ENCODE results near the gene KLHL5. TPM values are rescaled to one million over a fixed set of nuclear protein-coding genes. Genes with fewer than 3 reads are reported as not detected.

KLHL5 gene
- total and polyA plus RNA-seq, 4 donors = 14.2 to 65.4 (median 25.6) TPM

DNA sequence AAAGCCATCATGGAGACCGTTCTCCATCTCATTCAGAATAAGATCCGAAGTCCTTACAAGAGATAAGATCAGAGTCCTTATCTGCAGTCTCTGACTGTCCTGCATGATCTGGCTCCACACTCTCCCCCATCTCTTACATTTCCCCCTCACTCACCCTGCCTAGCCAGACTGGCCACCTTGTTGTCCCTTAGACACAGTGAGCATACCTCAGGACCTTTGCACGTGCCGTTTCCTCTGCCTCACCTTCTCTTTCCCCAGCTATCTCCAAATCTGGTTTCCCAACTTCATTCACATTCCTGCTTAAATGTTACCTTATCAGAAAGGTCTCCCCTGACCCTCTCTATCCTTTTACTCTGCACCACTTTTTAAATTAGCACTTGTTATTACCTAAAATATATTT is 44.0 kb downstream of the KLHL5 start:
- Histone ChIP-seq H3K4me3 (ENCODE audit: low read depth in 1 of 3, low read length in 3 of 3) (no peak overlapping the region), H3K36me3 (ENCODE audit: control insufficient read depth in 4 of 4, insufficient read depth in 3 of 4, low read depth in 1 of 4, low read length in 3 of 4) (peaks cover 0 to 15% (median 12%) of the 10 kb centered on the region in 4 donors), H3K27ac (ENCODE audit: low read depth in 1 of 2, low read length in 2 of 2) (no peak overlapping the region), H3K9ac (ENCODE audit: low read depth in 1 of 2, low read length in 2 of 2) (no peak overlapping the region), H3K9me3 (ENCODE audit: control insufficient read depth in 4 of 4, low read length in 3 of 4) (no peaks in the 10 kb centered on the region), H3K27me3 (ENCODE audit: control insufficient read depth in 4 of 4, insufficient read depth in 4 of 4, low read length in 3 of 4) (no peaks in the 10 kb centered on the region), H3K4me1 (ENCODE audit: control insufficient read depth in 4 of 4, insufficient read depth in 4 of 4, low read length in 3 of 4) (no peaks in the 10 kb centered on the region)
- no peak for DNase-seq (ENCODE audit: low spot score)
- WGBS = 97% methylated on average over 4 of the region's 4 CpGs
- TF ChIP-seq HNF4A (conservative IDR thresholded peaks at IDR 0.05) (no peak), RAD21 (IDR thresholded peaks at IDR 0.05) (no peak), JUND (IDR thresholded peaks at IDR 0.05) (no peak), SP1 (IDR thresholded peaks at IDR 0.05) (no peak), YY1 (IDR thresholded peaks at IDR 0.05) (no peak), RXRA (IDR thresholded peaks at IDR 0.05) (no peak), FOXA1 (IDR thresholded peaks at IDR 0.05) (no peak), FOXA2 (IDR thresholded peaks at IDR 0.05) (no peak), TAF1 (conservative IDR thresholded peaks at IDR 0.05) (no peak), GABPA (IDR thresholded peaks at IDR 0.05 in 1 of 2, conservative IDR thresholded peaks at IDR 0.05 in 1 of 2) (no peak), NR2F2 (IDR thresholded peaks at IDR 0.05) (no peak)
- TF ChIP-seq, protein P1, sequence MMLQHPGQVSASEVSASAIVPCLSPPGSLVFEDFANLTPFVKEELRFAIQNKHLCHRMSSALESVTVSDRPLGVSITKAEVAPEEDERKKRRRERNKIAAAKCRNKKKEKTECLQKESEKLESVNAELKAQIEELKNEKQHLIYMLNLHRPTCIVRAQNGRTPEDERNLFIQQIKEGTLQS (IDR thresholded peaks at IDR 0.05) = no peak
- TF ChIP-seq, protein P2, sequence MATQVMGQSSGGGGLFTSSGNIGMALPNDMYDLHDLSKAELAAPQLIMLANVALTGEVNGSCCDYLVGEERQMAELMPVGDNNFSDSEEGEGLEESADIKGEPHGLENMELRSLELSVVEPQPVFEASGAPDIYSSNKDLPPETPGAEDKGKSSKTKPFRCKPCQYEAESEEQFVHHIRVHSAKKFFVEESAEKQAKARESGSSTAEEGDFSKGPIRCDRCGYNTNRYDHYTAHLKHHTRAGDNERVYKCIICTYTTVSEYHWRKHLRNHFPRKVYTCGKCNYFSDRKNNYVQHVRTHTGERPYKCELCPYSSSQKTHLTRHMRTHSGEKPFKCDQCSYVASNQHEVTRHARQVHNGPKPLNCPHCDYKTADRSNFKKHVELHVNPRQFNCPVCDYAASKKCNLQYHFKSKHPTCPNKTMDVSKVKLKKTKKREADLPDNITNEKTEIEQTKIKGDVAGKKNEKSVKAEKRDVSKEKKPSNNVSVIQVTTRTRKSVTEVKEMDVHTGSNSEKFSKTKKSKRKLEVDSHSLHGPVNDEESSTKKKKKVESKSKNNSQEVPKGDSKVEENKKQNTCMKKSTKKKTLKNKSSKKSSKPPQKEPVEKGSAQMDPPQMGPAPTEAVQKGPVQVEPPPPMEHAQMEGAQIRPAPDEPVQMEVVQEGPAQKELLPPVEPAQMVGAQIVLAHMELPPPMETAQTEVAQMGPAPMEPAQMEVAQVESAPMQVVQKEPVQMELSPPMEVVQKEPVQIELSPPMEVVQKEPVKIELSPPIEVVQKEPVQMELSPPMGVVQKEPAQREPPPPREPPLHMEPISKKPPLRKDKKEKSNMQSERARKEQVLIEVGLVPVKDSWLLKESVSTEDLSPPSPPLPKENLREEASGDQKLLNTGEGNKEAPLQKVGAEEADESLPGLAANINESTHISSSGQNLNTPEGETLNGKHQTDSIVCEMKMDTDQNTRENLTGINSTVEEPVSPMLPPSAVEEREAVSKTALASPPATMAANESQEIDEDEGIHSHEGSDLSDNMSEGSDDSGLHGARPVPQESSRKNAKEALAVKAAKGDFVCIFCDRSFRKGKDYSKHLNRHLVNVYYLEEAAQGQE (IDR thresholded peaks at IDR 0.05) = no peak

DNA sequence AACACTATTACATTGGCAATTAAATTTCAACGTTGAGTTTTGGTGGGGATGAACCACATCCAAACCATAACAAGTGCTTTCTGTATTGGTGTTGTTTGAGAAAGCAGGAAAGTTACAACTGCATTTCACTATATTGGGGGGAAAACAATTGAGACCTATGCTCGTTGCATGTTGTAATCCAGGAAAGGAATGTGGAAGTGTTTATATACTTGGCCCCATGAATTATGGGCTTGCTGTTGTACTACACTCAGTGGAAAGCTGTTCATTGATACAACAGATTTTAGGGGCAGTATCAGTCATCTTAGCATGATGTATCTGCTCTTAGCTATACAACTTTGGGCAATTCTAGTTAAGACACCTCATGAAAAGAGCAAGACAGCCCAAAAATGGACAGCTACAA is 52.4 kb downstream of the KLHL5 start:
- TF ChIP-seq, protein P2 (IDR thresholded peaks at IDR 0.05) = no peak
- TF ChIP-seq SP1 (IDR thresholded peaks at IDR 0.05) = no peak
- TF ChIP-seq TAF1 (conservative IDR thresholded peaks at IDR 0.05) = no peak
- TF ChIP-seq FOXA1 (IDR thresholded peaks at IDR 0.05) = no peak
- TF ChIP-seq HNF4G (IDR thresholded peaks at IDR 0.05) = no peak
- TF ChIP-seq FOXA2 (IDR thresholded peaks at IDR 0.05) = no peak
- TF ChIP-seq, protein P3, sequence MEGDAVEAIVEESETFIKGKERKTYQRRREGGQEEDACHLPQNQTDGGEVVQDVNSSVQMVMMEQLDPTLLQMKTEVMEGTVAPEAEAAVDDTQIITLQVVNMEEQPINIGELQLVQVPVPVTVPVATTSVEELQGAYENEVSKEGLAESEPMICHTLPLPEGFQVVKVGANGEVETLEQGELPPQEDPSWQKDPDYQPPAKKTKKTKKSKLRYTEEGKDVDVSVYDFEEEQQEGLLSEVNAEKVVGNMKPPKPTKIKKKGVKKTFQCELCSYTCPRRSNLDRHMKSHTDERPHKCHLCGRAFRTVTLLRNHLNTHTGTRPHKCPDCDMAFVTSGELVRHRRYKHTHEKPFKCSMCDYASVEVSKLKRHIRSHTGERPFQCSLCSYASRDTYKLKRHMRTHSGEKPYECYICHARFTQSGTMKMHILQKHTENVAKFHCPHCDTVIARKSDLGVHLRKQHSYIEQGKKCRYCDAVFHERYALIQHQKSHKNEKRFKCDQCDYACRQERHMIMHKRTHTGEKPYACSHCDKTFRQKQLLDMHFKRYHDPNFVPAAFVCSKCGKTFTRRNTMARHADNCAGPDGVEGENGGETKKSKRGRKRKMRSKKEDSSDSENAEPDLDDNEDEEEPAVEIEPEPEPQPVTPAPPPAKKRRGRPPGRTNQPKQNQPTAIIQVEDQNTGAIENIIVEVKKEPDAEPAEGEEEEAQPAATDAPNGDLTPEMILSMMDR (IDR thresholded peaks at IDR 0.05; ENCODE audit: low read depth, low read length, missing input control) = no peak
- TF ChIP-seq, protein P4, sequence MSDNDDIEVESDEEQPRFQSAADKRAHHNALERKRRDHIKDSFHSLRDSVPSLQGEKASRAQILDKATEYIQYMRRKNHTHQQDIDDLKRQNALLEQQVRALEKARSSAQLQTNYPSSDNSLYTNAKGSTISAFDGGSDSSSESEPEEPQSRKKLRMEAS (IDR thresholded peaks at IDR 0.05) = no peak
- no peak for TF ChIP-seq EGR1 (IDR thresholded peaks at IDR 0.05; ENCODE audit: low read depth in 2 of 2)
- TF ChIP-seq YY1 (IDR thresholded peaks at IDR 0.05) = no peak
- TF ChIP-seq RAD21 (IDR thresholded peaks at IDR 0.05) = no peak
- TF ChIP-seq NR2F2 (IDR thresholded peaks at IDR 0.05) = no peak
- TF ChIP-seq, protein P5, sequence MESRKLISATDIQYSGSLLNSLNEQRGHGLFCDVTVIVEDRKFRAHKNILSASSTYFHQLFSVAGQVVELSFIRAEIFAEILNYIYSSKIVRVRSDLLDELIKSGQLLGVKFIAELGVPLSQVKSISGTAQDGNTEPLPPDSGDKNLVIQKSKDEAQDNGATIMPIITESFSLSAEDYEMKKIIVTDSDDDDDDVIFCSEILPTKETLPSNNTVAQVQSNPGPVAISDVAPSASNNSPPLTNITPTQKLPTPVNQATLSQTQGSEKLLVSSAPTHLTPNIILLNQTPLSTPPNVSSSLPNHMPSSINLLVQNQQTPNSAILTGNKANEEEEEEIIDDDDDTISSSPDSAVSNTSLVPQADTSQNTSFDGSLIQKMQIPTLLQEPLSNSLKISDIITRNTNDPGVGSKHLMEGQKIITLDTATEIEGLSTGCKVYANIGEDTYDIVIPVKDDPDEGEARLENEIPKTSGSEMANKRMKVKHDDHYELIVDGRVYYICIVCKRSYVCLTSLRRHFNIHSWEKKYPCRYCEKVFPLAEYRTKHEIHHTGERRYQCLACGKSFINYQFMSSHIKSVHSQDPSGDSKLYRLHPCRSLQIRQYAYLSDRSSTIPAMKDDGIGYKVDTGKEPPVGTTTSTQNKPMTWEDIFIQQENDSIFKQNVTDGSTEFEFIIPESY (IDR thresholded peaks at IDR 0.05) = no peak
- TF ChIP-seq, protein P1 (IDR thresholded peaks at IDR 0.05) = no peak
- TF ChIP-seq JUND (IDR thresholded peaks at IDR 0.05) = no peak
- H3K27ac ChIP-seq (ENCODE audit: low read depth in 1 of 2, low read length in 2 of 2) = no peak overlapping the region
- H3K4me1 ChIP-seq (ENCODE audit: control insufficient read depth in 4 of 4, insufficient read depth in 4 of 4, low read length in 3 of 4) = no peaks in the 10 kb centered on the region
- no peaks in the 10 kb centered on the region for H3K27me3 ChIP-seq (ENCODE audit: control insufficient read depth in 4 of 4, insufficient read depth in 4 of 4, low read length in 3 of 4)
- no peak overlapping the region for H3K9ac ChIP-seq (ENCODE audit: low read depth in 1 of 2, low read length in 2 of 2)
- H3K4me3 ChIP-seq (ENCODE audit: low read depth in 1 of 3, low read length in 3 of 3) = no peak overlapping the region
- 85% methylated on average over 2 of the region's 2 CpGs for WGBS
- H3K36me3 ChIP-seq (ENCODE audit: control insufficient read depth in 4 of 4, insufficient read depth in 3 of 4, low read depth in 1 of 4, low read length in 3 of 4) = peaks cover 2 to 26% (median 18%) of the 10 kb centered on the region in 4 donors
- H3K9me3 ChIP-seq (ENCODE audit: control insufficient read depth in 4 of 4, low read length in 3 of 4) = no peaks in the 10 kb centered on the region
- no peak for DNase-seq (ENCODE audit: low spot score)
